Activated naive CD4-positive, alpha-beta T cell treated with anti-CD3 and anti-CD28 coated beads for 36 hours (primary cell): Measurements from ENCODE around the gene HASPIN. TPM values are rescaled to one million over a fixed set of nuclear protein-coding genes. Genes with fewer than 3 reads are reported as not detected.
"Not testable (repeated sequence)": the region's sequence is repeated elsewhere in the genome, so short reads cannot be mapped to it uniquely, and the experiment has no call there.

Experiments used
- CTCF ChIA-PET: fragments of 350-600 bp; sonication (Branson Sonifier 250); formaldehyde crosslinking; loops from one replicate; lab custom pipeline; 2021; ENCODE audit warnings: antibody characterized with exemption; lab: Charles Lee
- DNase-seq: peaks from one replicate; pipeline ENCODE4 v3.0.0-alpha.2; 2020
- H3K27ac Mint-ChIP-seq: one replicate; pipeline ENCODE4 v1.8.0; 2021; ENCODE audit warnings: mild to moderate bottlenecking, mixed read lengths
- H3K27me3 Mint-ChIP-seq: one replicate; pipeline ENCODE4 v1.8.0; 2021; ENCODE audit warnings: low read depth, mixed read lengths
- H3K36me3 Mint-ChIP-seq: one replicate; pipeline ENCODE4 v1.8.0; 2021; ENCODE audit warnings: low read depth, mixed read lengths
- H3K4me1 Mint-ChIP-seq: one replicate; pipeline ENCODE4 v1.8.0; 2021; ENCODE audit warnings: low read depth, mixed read lengths
- H3K4me3 Mint-ChIP-seq: one replicate; pipeline ENCODE4 v1.8.0; 2021; ENCODE audit warnings: mild to moderate bottlenecking, moderate library complexity, mixed read lengths
- H3K9me3 Mint-ChIP-seq: one replicate; pipeline ENCODE4 v1.8.0; 2021; ENCODE audit warnings: mixed read lengths
- intact Hi-C: fragments of 100-400 bp; cut with micrococcal nuclease; formaldehyde crosslinking; loops from one replicate; pipeline ENCODE4 v1.15.1; 2023
- total RNA-seq, 2 experiments: library from RNA; stranded (reverse); gene quantifications; one replicate each; pipeline ENCODE4 v1.2.3, GENCODE V29; 2021

The HASPIN gene
- total RNA-seq, 2 experiments from 2014 or later, result 20.5 to 21.8 TPM

DNA sequence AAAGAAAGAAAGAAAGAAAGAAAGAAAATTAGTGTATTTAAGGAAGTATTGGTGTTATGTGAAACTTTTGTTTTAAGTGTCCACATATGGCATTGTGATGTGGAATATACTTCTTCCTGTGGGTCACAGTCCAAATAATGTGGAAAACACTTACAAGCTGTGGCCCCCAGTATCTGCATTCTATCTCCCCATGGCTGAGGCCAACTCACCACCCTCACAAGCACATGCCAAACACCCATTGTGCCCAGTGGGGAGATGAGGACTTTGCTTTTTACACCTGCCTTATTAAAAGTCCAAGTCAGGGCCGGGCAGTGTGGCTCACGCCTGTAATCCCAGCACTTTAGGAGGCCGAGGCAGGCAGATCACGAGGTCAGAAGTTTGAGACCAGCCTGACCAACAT lies 23.8 kb upstream of the HASPIN start:
- CTCF ChIA-PET, result interaction anchor here (0.8 kb wide), 1 partner anchor 17 kb away, joined by 4 read pairs; no protein-coding TSS in a partner anchor
- DNase-seq, result no peak
- intact Hi-C loops, result no loop called here
- Mint-ChIP-seq H3K36me3 (peaks cover 5% of the 10 kb centered on the region), H3K27ac (no peak overlapping the region), H3K4me3 (no peak overlapping the region), H3K4me1 (peaks cover 5% of the 10 kb centered on the region), H3K27me3 (no peaks in the 10 kb centered on the region), H3K9me3 (peaks cover 7% of the 10 kb centered on the region)

DNA sequence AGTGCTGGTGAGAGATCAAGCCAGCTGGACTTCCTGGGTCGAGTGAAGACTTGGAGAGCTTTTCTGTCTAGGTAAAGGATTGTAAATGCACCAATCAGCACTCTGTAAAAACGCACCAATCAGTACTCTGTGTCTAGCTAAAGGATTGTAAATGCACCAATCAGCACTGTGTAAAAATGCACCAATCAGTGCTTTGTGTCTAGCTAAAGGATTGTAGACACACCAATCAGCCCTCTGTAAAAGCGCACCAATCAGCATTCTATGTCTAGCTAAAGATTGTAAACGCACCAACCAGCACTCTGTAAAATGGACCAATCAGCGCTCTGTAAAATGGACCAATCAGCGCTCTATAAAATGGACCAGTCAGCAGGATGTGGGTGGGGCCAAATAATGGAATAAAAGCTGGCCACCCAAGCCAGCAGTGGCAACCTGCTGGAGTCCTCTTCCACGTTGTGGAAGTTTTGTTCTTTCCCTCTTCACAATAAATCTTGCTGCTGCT lies 21.6 kb upstream of the HASPIN start:
- H3K27ac Mint-ChIP-seq, H3K27me3 Mint-ChIP-seq, H3K4me1 Mint-ChIP-seq, intact Hi-C loops, H3K9me3 Mint-ChIP-seq, DNase-seq, H3K4me3 Mint-ChIP-seq, H3K36me3 Mint-ChIP-seq: not testable (repeated sequence)
- CTCF ChIA-PET, result interaction anchor here (0.6 to 2.0 kb wide), 3 partner anchors 11 to 32 kb away, joined by 3 to 4 read pairs (median 3); partner anchors contain the start of gene HASPIN

DNA sequence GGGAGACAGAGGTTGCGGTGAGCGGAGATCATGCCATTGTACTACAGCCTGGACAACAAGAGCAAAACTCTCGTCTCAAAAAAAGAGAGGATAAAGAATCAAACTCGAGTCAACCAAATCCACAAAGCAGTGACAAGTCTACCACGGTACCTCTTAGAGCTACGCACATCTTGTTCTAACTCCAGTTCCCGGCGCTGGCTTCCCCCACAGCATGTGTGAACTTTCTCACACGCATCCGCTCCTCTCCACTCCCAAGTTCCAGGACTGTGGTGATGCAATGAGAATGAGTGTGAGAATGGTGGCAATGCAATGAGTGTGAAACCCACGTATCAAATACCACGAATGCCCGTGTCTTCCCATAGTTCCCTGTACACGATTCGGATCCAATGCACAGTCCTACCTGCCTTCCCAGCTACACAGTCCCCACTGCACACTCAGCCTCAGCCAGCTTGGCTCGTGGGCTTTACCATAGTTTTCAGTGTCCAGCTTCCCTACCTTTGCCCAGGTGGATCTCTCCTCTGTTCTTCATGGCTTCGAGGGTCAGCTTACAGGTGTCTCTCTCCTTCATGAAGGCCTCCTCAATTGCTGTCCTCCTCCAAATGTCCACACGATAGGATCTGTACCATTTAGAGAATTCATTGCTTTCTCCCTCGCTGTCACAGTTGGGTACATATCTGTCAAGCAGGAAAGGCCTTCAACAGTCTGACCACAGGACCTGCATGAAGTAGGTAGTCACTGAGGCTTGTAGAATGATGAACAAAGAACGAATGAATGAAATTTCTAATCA lies 18.6 kb upstream of the HASPIN start:
- Mint-ChIP-seq H3K27ac (no peak overlapping the region), H3K27me3 (no peaks in the 10 kb centered on the region), H3K9me3 (peaks cover 4% of the 10 kb centered on the region), H3K36me3 (peaks cover 5% of the 10 kb centered on the region), H3K4me1 (peaks cover 21% of the 10 kb centered on the region), H3K4me3 (no peak overlapping the region)
- CTCF ChIA-PET, result no interaction called here
- intact Hi-C loops, result no loop called here
- no peak for DNase-seq

DNA sequence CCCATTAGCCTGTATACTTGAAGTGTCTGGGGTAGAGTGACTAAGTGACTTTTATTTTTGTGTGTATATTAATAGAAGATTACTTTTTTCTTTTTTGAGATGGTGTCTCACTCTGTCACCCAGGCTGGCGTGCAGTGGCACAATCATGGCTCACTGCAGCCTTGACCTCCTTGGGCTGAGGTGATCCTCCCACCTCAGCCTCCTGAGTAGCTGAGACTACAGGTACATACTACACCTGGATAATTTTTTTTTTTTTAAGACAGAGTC lies 18.1 kb upstream of the HASPIN start:
- DNase-seq, H3K27ac Mint-ChIP-seq, H3K27me3 Mint-ChIP-seq, intact Hi-C loops, H3K9me3 Mint-ChIP-seq, H3K4me3 Mint-ChIP-seq, H3K36me3 Mint-ChIP-seq: not testable (repeated sequence)
- CTCF ChIA-PET, result interaction anchor here (1.5 kb wide), 1 partner anchor 9 kb away, joined by 3 read pairs; the partner anchor contains the start of gene P2RX5
- peaks cover 25% of the 10 kb centered on the region for H3K4me1 Mint-ChIP-seq

DNA sequence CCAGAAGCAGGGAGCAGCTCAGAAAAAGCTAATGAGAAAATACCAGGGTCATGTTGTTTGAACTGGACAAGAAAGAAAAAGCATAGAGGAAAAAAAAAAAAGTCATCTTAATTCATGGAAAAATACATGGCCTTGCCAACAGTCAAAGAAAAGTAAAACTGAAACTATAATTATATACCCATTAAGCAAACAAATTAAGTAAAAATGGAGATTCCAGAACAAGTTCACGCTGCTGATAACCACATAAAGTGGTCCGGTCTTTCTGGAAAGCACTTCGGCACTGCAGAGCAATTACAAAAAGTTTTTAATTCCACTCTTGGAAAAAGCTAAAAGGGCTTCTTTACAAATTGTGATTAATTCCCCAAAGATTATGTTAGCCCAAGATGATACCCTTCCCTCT lies 15.3 kb upstream of the HASPIN start:
- intact Hi-C loops, result no loop called here
- Mint-ChIP-seq H3K4me1 (peaks cover 45% of the 10 kb centered on the region), H3K9me3 (no peaks in the 10 kb centered on the region), H3K27ac (peak overlapping the region; percentile 24), H3K36me3 (peaks cover 17% of the 10 kb centered on the region), H3K4me3 (no peak overlapping the region), H3K27me3 (no peaks in the 10 kb centered on the region)
- no peak for DNase-seq
- CTCF ChIA-PET, result interaction anchor here (0.6 to 1.1 kb wide), 4 partner anchors 9 to 1618 kb away, joined by 3 read pairs; no protein-coding TSS in a partner anchor

DNA sequence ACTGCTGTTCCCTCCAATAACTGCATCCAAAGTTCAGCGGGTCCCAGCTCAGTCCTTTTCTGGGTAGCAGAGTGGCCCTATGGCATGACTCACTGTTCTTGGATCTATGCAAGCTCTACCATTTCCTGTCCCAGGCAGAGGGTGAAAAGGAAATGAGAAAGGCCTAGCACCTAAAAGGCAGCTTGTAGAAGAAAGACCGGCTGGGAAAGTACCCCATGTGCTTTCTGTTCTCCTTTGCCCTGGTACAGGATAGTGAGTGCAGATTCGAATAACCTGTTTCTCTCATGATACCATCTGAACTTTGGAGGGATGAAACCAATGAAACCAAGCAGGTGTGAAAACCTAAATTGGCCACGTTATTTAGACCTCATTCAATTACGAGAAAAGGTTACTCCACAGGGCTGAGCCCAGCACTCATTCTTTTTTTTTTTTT lies 12.7 kb upstream of the HASPIN start:
- DNase-seq, result peak; percentile 89
- Mint-ChIP-seq H3K4me3 (no peak overlapping the region), H3K36me3 (peaks cover 31% of the 10 kb centered on the region), H3K9me3 (no peaks in the 10 kb centered on the region), H3K27ac (peak overlapping the region; percentile 87), H3K4me1 (peaks cover 46% of the 10 kb centered on the region), H3K27me3 (no peaks in the 10 kb centered on the region)
- CTCF ChIA-PET, result interaction anchor here (0.6 to 1.4 kb wide), 6 partner anchors 16 to 388 kb away, joined by 3 to 6 read pairs (median 4); no protein-coding TSS in a partner anchor
- intact Hi-C loops, result loop anchor here (1.0 to 2.0 kb wide), 5 partner anchors 12 to 1318 kb away; partner anchors contain the start of genes EMC6, HASPIN, NCBP3 and TAX1BP3

DNA sequence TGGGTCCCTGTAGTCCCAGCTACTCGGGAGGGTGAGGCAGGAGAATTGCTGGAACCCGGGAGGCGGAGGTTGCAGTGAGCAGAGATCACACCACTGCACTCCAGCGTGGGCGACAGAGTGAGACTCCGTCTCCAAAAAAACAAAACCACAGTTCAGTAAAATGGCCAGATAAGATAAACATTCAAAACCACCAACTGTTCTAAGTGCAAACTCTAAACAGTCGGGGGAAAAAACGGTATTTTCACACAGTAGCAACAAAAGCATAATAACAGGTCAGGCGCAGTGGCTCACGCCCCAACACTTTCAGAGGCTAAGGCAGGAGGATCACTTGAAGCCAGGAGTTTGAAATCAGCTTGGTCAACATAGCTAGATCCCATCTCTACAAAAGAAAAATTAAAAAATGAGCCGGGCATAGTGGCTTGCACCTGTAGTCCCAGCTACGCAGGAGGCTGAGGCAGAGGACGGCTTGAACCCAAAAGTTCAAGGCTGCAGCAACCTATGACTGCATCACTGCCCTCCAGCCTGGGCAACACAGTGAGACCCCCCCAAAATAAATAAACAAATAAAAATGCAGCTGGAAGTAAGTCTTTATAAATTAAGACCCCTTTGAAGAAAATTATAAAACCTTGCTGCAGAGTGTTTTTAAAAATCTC lies 10.8 kb upstream of the HASPIN start:
- intact Hi-C loops, result no loop called here
- Mint-ChIP-seq H3K9me3 (no peaks in the 10 kb centered on the region), H3K27ac (peak overlapping the region; percentile 81), H3K4me3 (no peak overlapping the region), H3K4me1 (peaks cover 46% of the 10 kb centered on the region), H3K36me3 (peaks cover 48% of the 10 kb centered on the region), H3K27me3 (no peaks in the 10 kb centered on the region)
- CTCF ChIA-PET, result interaction anchor here (0.6 to 1.6 kb wide), 4 partner anchors 10 to 30 kb away, joined by 3 to 8 read pairs (median 4); partner anchors contain the start of gene HASPIN
- DNase-seq, result peak; percentile 55

DNA sequence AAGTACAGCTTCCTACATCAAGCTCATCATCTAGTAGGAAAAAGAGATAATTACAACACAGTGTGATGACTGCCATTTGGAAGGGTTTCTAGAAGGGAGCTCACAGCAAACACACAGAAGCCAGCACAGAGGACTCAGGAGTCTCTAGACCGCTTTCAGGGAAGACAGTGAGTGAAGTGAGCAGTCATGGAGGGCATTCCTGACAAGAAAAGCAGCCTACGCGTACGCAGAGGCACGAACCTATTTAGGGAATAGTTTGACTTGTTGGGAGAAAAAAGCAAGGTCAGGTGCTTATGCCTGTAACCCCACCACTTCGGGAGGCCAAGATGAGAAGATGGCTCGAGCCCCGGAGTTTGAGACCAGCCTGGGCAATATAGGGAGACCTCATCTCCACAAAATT lies 8.4 kb upstream of the HASPIN start:
- DNase-seq, result no peak
- CTCF ChIA-PET, result interaction anchor here (0.5 to 1.2 kb wide), 2 partner anchors 47 to 111 kb away, joined by 3 to 4 read pairs; no protein-coding TSS in a partner anchor
- H3K4me1 Mint-ChIP-seq, result peaks cover 43% of the 10 kb centered on the region

DNA sequence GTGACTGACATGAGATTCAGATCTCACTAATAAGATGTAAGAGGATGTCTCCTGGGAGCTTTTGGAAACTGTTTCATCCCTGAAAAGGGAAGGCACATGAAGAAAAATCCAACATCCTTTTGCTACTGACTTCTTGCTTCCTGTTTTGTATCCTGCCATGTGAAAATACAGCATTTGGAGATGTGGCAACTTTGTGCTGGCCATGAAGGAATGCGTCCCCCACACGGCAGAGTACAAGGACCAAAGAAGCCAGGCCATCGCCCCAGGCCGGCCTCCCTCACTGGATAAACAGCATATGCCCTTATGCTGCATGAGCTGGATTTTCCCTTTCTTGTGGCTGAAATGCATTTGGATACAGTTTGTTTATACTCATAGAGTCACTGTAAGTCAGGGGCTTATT lies 5.5 kb upstream of the HASPIN start:
- Mint-ChIP-seq H3K27me3 (no peaks in the 10 kb centered on the region), H3K9me3 (no peaks in the 10 kb centered on the region), H3K27ac (no peak overlapping the region), H3K36me3 (peaks cover 66% of the 10 kb centered on the region), H3K4me3 (no peak overlapping the region), H3K4me1 (peaks cover 44% of the 10 kb centered on the region)
- intact Hi-C loops, result no loop called here
- CTCF ChIA-PET, result interaction anchor here (0.6 to 1.1 kb wide), 2 partner anchors 36 to 182 kb away, joined by 3 to 6 read pairs; no protein-coding TSS in a partner anchor
- no peak for DNase-seq

More for the DNA sequence above, 8.4 kb upstream of the HASPIN start:
- peak overlapping the region; percentile 55 for H3K27ac Mint-ChIP-seq
- no peaks in the 10 kb centered on the region for H3K27me3 Mint-ChIP-seq
- peaks cover 62% of the 10 kb centered on the region for H3K36me3 Mint-ChIP-seq
- intact Hi-C loops, result no loop called here
- H3K4me3 Mint-ChIP-seq, result no peak overlapping the region
- H3K9me3 Mint-ChIP-seq, result no peaks in the 10 kb centered on the region

DNA sequence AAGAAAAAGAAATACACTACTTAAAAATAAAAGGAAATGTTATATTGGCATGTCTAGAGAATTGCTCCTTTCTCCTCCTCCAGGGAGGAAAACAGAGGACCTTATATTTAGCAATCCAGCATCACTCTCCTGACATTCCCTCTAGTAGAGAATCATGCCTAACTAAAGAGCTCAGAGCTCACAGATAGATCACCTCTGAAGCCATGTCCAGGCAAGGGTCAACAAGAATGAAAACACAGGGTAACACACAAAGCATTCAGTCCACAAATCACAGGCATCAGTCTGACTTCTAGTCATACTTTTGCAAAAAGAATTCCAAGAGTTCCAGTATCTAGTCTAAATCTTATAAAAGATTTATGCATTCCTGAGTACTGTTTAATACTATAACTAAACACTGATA lies 4.4 kb upstream of the HASPIN start:
- CTCF ChIA-PET, result no interaction called here
- H3K27ac Mint-ChIP-seq, result peak overlapping the region; percentile 61
- no peaks in the 10 kb centered on the region for H3K27me3 Mint-ChIP-seq

DNA sequence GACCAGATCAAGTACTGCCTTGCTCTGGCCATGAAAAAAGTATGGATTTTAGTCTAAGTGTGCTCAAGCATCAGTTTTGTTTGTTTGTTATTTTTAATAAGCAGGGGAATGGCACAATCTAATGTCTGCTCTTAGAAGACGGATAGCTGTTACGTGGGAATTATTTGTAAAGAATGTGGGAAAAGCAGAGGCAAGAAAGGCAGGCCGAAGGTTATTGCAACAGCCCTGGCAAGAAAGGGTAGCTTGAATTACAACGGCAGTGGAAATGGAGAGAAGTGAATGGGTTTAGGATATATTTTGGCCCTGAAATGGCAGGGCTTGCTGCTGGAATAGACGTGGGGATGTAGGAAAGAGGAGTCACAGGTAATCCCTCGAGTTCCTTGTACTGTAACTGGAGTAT lies 987 bp upstream of the HASPIN start:
- peaks cover 64% of the 10 kb centered on the region for H3K4me1 Mint-ChIP-seq

More for the DNA sequence above, 4.4 kb upstream of the HASPIN start:
- intact Hi-C loops, result no loop called here
- no peaks in the 10 kb centered on the region for H3K9me3 Mint-ChIP-seq
- H3K4me1 Mint-ChIP-seq, result peaks cover 41% of the 10 kb centered on the region
- H3K4me3 Mint-ChIP-seq, result no peak overlapping the region
- no peak for DNase-seq
- H3K36me3 Mint-ChIP-seq, result peaks cover 64% of the 10 kb centered on the region

DNA sequence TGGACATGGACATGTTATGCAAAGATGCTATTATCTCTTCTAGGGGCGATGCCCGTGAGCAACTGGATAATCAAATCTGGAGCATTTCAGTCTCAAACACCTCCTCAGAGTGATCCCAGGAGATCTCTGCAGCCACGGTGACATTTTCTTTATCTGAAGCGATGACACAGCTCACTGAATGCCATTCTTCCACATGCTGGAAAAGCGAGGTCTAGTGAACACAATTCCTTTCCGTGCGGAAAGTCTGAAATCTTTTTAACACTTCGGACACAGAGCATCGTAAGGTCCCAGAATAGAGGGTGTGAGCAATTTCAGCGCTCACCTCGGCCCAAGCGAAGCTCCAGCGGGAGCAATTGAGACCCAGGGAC lies 531 bp upstream of the HASPIN start:
- no peak for DNase-seq
- H3K27me3 Mint-ChIP-seq, result no peaks in the 10 kb centered on the region
- intact Hi-C loops, result loop anchor here (1.0 to 10.0 kb wide), 5 partner anchors 12 to 422 kb away; partner anchors contain the start of genes CYB5D2, EMC6, P2RX5 and TAX1BP3
- CTCF ChIA-PET, result interaction anchor here (1.0 to 4.3 kb wide), 9 partner anchors 10 to 105 kb away, joined by 3 to 35 read pairs (median 4); no protein-coding TSS in a partner anchor
- H3K4me1 Mint-ChIP-seq, result peaks cover 63% of the 10 kb centered on the region
- H3K27ac Mint-ChIP-seq, result peak overlapping the region; percentile 89
- peaks cover 67% of the 10 kb centered on the region for H3K36me3 Mint-ChIP-seq
- no peaks in the 10 kb centered on the region for H3K9me3 Mint-ChIP-seq
- H3K4me3 Mint-ChIP-seq, result peak overlapping the region; percentile 93

More for the DNA sequence above, 987 bp upstream of the HASPIN start:
- H3K36me3 Mint-ChIP-seq, result peaks cover 66% of the 10 kb centered on the region
- CTCF ChIA-PET, result interaction anchor here (0.9 to 4.3 kb wide), 9 partner anchors 10 to 105 kb away, joined by 3 to 35 read pairs (median 4); no protein-coding TSS in a partner anchor
- DNase-seq, result no peak
- intact Hi-C loops, result loop anchor here (1.0 to 10.0 kb wide), 5 partner anchors 11 to 422 kb away; partner anchors contain the start of genes CYB5D2, EMC6, P2RX5 and TAX1BP3
- no peaks in the 10 kb centered on the region for H3K27me3 Mint-ChIP-seq
- peak overlapping the region; percentile 89 for H3K27ac Mint-ChIP-seq
- H3K4me3 Mint-ChIP-seq, result peak overlapping the region; percentile 93
- no peaks in the 10 kb centered on the region for H3K9me3 Mint-ChIP-seq
